Measurements from ENCODE around the gene OPN3. TPM values are rescaled to one million over a fixed set of nuclear protein-coding genes. Genes with fewer than 3 reads are reported as not detected.

The OPN3 gene
- total and polyA plus RNA-seq, 2 of the 4 experiments (the other 2 are of a cell fraction), result 16.4 to 21.9 TPM

GRCh38 chr1:241647658-241648057 lies 7.5 kb upstream of the OPN3 start:
- BruUV-seq (replicated peaks), result no TSS peak
- Histone ChIP-seq H3K27me3 (ENCODE audit: control insufficient read depth, insufficient read depth, low read length) (peaks cover 2% of the 10 kb centered on the region; the same call in 1 of the 2 replicates), H3K79me1 (ENCODE audit: low read depth in 1 of 2, low read length in 2 of 2) (no peaks in the 10 kb centered on the region), H2AK9ac (replicated peaks; ENCODE audit: low read depth, low read length, poor library complexity) (no peak overlapping the region), H2BK120ac (ENCODE audit: low read depth, low read length) (no peak overlapping the region), H2BK5ac (ENCODE audit: low read depth, low read length, poor library complexity, severe bottlenecking) (no peak overlapping the region), H2BK15ac (ENCODE audit: low read depth, low read length) (no peak overlapping the region), H3K9me1 (ENCODE audit: insufficient read depth, low read length) (no peaks in the 10 kb centered on the region), H3K4ac (ENCODE audit: low read depth, low read length) (no peak overlapping the region), H3K36me3 (ENCODE audit: control insufficient read depth, insufficient read depth, low read length) (no peaks in the 10 kb centered on the region), H3K4me1 (ENCODE audit: control insufficient read depth, insufficient read depth, low read length) (no peaks in the 10 kb centered on the region), H3K4me2 (ENCODE audit: low read depth, low read length) (no peak overlapping the region), H3K56ac (ENCODE audit: extremely low read depth, insufficient read depth, low read length) (no peak overlapping the region), H3K27ac (ENCODE audit: insufficient read depth, low read length) (no peak overlapping the region), H4K8ac (ENCODE audit: low read depth in 2 of 2, low read length in 2 of 2) (no peak overlapping the region), H4K5ac (ENCODE audit: low read depth, low read length) (no peak overlapping the region), H3K23ac (ENCODE audit: low read depth, low read length) (no peak overlapping the region), H3K9ac (ENCODE audit: low read depth, low read length) (no peak overlapping the region), H2BK20ac (ENCODE audit: low read depth, low read length) (no peak overlapping the region), H3K9me3 (ENCODE audit: control insufficient read depth, insufficient read depth, low read length) (no peaks in the 10 kb centered on the region; the same call in 1 of the 2 replicates), H3K18ac (ENCODE audit: low read depth, low read length) (no peak overlapping the region), H4K20me1 (ENCODE audit: insufficient read depth, low read length) (no peaks in the 10 kb centered on the region), H3K4me3 (ENCODE audit: insufficient read depth, low read depth, low read length) (no peak overlapping the region), H4K91ac (ENCODE audit: insufficient read depth, low read depth, low read length) (no peak overlapping the region), H3K14ac (replicated peaks; ENCODE audit: low read depth, low read length) (no peak overlapping the region), H2AK5ac (ENCODE audit: low read depth, low read length) (no peak overlapping the region), H2AFZ (replicated peaks; ENCODE audit: low read length, poor library complexity) (no peak overlapping the region)
- CTCF ChIA-PET, result no interaction called here
- TF ChIP-seq FOS (IDR thresholded peaks at IDR 0.05; ENCODE audit: low read depth, low read length), result no peak
- TF ChIP-seq, protein P1, sequence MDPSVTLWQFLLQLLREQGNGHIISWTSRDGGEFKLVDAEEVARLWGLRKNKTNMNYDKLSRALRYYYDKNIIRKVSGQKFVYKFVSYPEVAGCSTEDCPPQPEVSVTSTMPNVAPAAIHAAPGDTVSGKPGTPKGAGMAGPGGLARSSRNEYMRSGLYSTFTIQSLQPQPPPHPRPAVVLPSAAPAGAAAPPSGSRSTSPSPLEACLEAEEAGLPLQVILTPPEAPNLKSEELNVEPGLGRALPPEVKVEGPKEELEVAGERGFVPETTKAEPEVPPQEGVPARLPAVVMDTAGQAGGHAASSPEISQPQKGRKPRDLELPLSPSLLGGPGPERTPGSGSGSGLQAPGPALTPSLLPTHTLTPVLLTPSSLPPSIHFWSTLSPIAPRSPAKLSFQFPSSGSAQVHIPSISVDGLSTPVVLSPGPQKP (IDR thresholded peaks at IDR 0.05; ENCODE audit: borderline replicate concordance, low read depth, low read length), result no peak
- no peak for TF ChIP-seq CTCF (conservative IDR thresholded peaks at IDR 0.05; ENCODE audit: low read depth, low read length)
- no peak for TF ChIP-seq MAZ (IDR thresholded peaks at IDR 0.05; ENCODE audit: borderline replicate concordance, low read depth, low read length)
- no peak for TF ChIP-seq RCOR1 (IDR thresholded peaks at IDR 0.05; ENCODE audit: insufficient replicate concordance, low read length)
- TF ChIP-seq MXI1 (IDR thresholded peaks at IDR 0.05; ENCODE audit: borderline replicate concordance, low read depth, low read length), result no peak
- TF ChIP-seq USF2 (IDR thresholded peaks at IDR 0.05; ENCODE audit: low read depth, low read length), result no peak
- TF ChIP-seq RAD21 (IDR thresholded peaks at IDR 0.05; ENCODE audit: low read length), result no peak
- no peak for TF ChIP-seq BHLHE40 (IDR thresholded peaks at IDR 0.05; ENCODE audit: low read depth, low read length)
- no peak for TF ChIP-seq CHD1 (IDR thresholded peaks at IDR 0.05; ENCODE audit: low read depth, low read length)
- TF ChIP-seq POLR2A (IDR thresholded peaks at IDR 0.05; ENCODE audit: low read depth, low read length), result no peak
- TF ChIP-seq SMC3 (IDR thresholded peaks at IDR 0.05; ENCODE audit: low read depth, low read length), result no peak
- TF ChIP-seq CEBPB (IDR thresholded peaks at IDR 0.05; ENCODE audit: low read depth, low read length), result no peak
- dilution Hi-C loops (cut with HindIII; ENCODE audit: low sequenced_read_pairs, unreplicated experiment) (no loop called here), in situ Hi-C loops (cut with MboI; ENCODE audit: low sequenced_read_pairs) (no loop called here), intact Hi-C loops (cut with micrococcal nuclease) (no loop called here)
- POLR2A ChIA-PET (ENCODE audit: unreplicated experiment), result no interaction called here
- DNase-seq (no peak), ATAC-seq (ENCODE audit: low read depth) (no peak)
- no CpG with 5 or more reads among the region's 1 CpG for WGBS, 2 experiments (ENCODE audit: extremely low coverage in 2 of 2, insufficient read length in 1 of 2)

Measured in IMR-90 (cell line).